ENCODE data around the gene POR.

Gene POR

DNA sequence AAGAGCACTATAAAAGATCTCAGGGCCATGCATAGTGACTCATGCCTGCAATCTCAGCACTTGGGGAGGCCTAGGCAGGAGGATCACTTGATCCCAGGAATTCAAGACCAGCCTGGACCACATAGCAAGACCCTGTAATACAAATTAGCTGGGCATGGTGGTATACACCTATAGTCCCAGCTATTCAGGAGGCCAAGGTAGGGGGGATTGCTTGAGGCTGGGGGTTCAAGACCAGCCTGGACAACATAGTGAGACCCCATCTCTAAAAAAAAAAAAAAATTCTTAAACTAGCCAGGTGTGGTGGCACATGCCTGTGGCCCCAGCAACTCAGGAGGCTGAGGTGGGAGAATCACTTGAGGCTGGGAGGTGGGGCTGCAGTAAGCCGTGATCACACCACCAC, 117.0 kb downstream of the POR start:
- POLR2A ChIA-PET = no interaction called here
- no peak overlapping the region for H3K4me3 ChIP-seq (ENCODE audit: low read depth, low read length)
- CTCF ChIA-PET = interaction anchor here (6.0 kb wide), 1 partner anchor 12 kb away, joined by 30 read pairs; no protein-coding TSS in a partner anchor
- TF ChIP-seq, protein P1, sequence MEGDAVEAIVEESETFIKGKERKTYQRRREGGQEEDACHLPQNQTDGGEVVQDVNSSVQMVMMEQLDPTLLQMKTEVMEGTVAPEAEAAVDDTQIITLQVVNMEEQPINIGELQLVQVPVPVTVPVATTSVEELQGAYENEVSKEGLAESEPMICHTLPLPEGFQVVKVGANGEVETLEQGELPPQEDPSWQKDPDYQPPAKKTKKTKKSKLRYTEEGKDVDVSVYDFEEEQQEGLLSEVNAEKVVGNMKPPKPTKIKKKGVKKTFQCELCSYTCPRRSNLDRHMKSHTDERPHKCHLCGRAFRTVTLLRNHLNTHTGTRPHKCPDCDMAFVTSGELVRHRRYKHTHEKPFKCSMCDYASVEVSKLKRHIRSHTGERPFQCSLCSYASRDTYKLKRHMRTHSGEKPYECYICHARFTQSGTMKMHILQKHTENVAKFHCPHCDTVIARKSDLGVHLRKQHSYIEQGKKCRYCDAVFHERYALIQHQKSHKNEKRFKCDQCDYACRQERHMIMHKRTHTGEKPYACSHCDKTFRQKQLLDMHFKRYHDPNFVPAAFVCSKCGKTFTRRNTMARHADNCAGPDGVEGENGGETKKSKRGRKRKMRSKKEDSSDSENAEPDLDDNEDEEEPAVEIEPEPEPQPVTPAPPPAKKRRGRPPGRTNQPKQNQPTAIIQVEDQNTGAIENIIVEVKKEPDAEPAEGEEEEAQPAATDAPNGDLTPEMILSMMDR (IDR thresholded peaks at IDR 0.05; ENCODE audit: insufficient read depth, low read length, missing control alignments) = no peak
- no peak for DNase-seq (ENCODE audit: low read depth, low spot score)

Measured in AG04449 (cell line).